Erythroblast (primary cell): Measurements from ENCODE around the gene EOMES.

Experiments used
- GATA1 ChIP-seq: IDR thresholded peaks from 2 replicates; pipeline ENCODE4 v1.6.1; 2011; ENCODE audit warnings: low read depth, mild to moderate bottlenecking, control low read depth, low read length, moderate library complexity
- POLR2A ChIP-seq: IDR thresholded peaks from 2 replicates; pipeline ENCODE4 v1.6.1; 2011; ENCODE audit warnings: mild to moderate bottlenecking, low read length

DNA sequence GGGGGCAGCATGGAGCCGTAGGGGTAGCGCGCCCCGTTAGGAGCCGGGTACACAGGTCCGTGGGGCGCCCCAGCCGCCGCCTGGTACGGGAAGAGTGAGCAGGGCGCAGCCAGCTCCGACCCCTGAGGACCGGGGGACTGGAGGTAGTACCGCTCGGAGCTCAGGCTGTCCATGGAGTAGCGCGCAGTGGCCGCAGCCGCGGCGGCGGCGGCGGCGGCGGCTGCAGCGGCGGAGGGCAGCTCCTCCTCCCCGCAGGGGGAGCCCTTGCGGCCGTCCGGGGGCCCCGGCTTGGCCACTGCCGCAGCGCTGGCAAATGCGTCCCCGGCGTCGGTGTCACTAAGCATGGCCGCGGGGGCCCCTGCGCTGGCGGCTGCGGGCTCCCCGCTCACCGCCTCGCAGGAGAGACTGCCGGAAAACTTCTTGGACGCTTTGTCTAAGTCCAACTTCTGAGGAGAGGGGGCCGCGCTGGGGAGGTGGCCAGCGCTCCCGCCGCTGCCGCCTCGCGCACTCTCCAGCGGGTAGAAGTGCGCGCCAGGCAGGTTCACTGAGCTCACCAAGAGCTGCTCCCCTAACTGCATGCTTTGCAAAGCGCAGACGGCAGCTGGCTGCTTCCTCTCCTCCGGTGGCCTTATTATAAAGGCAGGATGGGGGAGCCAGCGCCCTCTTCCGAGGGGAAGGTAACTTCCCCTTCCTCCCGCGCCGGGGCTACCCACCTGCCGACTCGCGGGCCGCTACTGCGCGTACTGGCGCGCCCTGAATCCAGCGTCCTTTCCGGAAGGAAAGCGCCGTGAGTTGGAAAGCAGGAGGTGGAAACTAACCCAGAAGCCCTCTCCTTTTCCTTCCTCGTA is at the start of gene EOMES:
- no peak for TF ChIP-seq POLR2A
- TF ChIP-seq GATA1 = no peak
